ENCODE results near the gene NUF2.

- TF ChIP-seq CTCF (IDR thresholded peaks at IDR 0.05; ENCODE audit: low read depth, low read length) (peak; percentile 48), MAX (IDR thresholded peaks at IDR 0.05; ENCODE audit: low read depth, low read length) (no peak)
These were observed 39.6 kb downstream of the NUF2 start for GRCh38 chr1:163361123-163361934.
